HepG2 (cell line): ENCODE data around the gene KRT33A. TPM values are rescaled to one million over a fixed set of nuclear protein-coding genes. Genes with fewer than 3 reads are reported as not detected.

Experiments
- AGO1 ChIP-seq: fragments of 200-400 bp; formaldehyde crosslinking; IDR thresholded peaks from 2 replicates; pipeline ENCODE4 v1.6.1; 2017; ENCODE audit warnings: mild to moderate bottlenecking, low read depth, low read length, moderate library complexity; ENCODE audit not compliant: poor library complexity, severe bottlenecking
- AHR ChIP-seq: IDR thresholded peaks from 2 replicates; pipeline ENCODE4 v1.6.1; 2018; ENCODE audit warnings: missing genetic modification reagents, missing compliant biosample characterization
- ARID5B ChIP-seq: IDR thresholded peaks from 2 replicates; pipeline ENCODE4 v1.4.0; 2020; ENCODE audit warnings: mild to moderate bottlenecking, missing genetic modification reagents
- HIC2 ChIP-seq: sonication (generic); formaldehyde crosslinking; IDR thresholded peaks from 2 replicates; pipeline ENCODE4 v1.9.0; 2022; ENCODE audit warnings: low read depth, missing genetic modification reagents
- KDM3A ChIP-seq: IDR thresholded peaks from 2 replicates; pipeline ENCODE4 v1.6.1; 2018; ENCODE audit warnings: low read depth, missing compliant biosample characterization
- KIAA2018 ChIP-seq: sonication (generic); formaldehyde crosslinking; IDR thresholded peaks from 2 replicates; pipeline ENCODE4 v1.5.0; 2020; ENCODE audit warnings: mild to moderate bottlenecking, missing genetic modification reagents, borderline replicate concordance
- MAFK ChIP-seq, 2 experiments: IDR thresholded peaks in 1 of 2; conservative IDR thresholded peaks in 1 of 2; 2 replicates each; pipeline ENCODE4 v1.6.1; 2011; ENCODE audit warnings: improper control_type of control experiment in 2 of 2, low read length in 2 of 2
- PCBP2 ChIP-seq: fragments of 200-400 bp; formaldehyde crosslinking; optimal IDR thresholded peaks from 2 replicates; pipeline ENCODE3; 2018; ENCODE audit warnings: low read length, low read depth; ENCODE audit not compliant: poor library complexity, severe bottlenecking
- PLSCR1 ChIP-seq: sonication (generic); formaldehyde crosslinking; IDR thresholded peaks from 2 replicates; pipeline ENCODE4 v1.5.0; 2020; ENCODE audit warnings: missing genetic modification reagents, mild to moderate bottlenecking, borderline replicate concordance
- TARDBP ChIP-seq: sonication (generic); formaldehyde crosslinking; IDR thresholded peaks from 2 replicates; pipeline ENCODE4 v1.8.0; 2022; ENCODE audit warnings: mild to moderate bottlenecking, missing genetic modification reagents
- ZNF350 ChIP-seq: sonication (generic); formaldehyde crosslinking; IDR thresholded peaks from 2 replicates; pipeline ENCODE4 v1.4.0; 2020; ENCODE audit warnings: mild to moderate bottlenecking, low read depth, missing genetic modification reagents, borderline replicate concordance
- ZNF556 ChIP-seq: sonication (generic); formaldehyde crosslinking; IDR thresholded peaks from 2 replicates; pipeline ENCODE4 v1.4.0; 2020; ENCODE audit warnings: mild to moderate bottlenecking, missing genetic modification reagents, borderline replicate concordance
- ZNF619 ChIP-seq: sonication (generic); formaldehyde crosslinking; IDR thresholded peaks from 2 replicates; pipeline ENCODE4 v1.4.0; 2020; ENCODE audit warnings: mild to moderate bottlenecking, missing genetic modification reagents
- polyA plus RNA-seq, 8 experiments: library from polyadenylated mRNA; depleted of rRNA in 3 of 8; stranded (reverse) in 7 of 8; unstranded in 1 of 8; fragments of >200 nt; fragmentation: Illumina TruSeq in 4 of 8; extraction: Trizol in 4 of 8; gene quantifications; 2 replicates each; pipeline versions ENCODE4 v1.2.1 to v1.2.3, GENCODE V29; 2011 to 2016; ENCODE audit warnings: low read depth in 4 of 8, missing spikeins in 1 of 8, mixed read lengths in 1 of 8; ENCODE audit not compliant: insufficient read depth in 1 of 8
- total RNA-seq, 5 experiments: library from RNA; depleted of rRNA; stranded (reverse); fragments of >200 nt; fragmentation: Illumina TruSeq; extraction: Trizol; gene quantifications; 2 replicates each; pipeline ENCODE4 v1.2.3, GENCODE V29; 2016; ENCODE audit warnings: low read depth in 1 of 5

KRT33A gene
- total and polyA plus RNA-seq, 2 of the 13 experiments (the other 11 are each of a cell fraction or from before 2014, with no cell fraction given): not detected

- TF ChIP-seq KIAA2018 (CRISPR knock-in tag) (no peak), PLSCR1 (CRISPR knock-in tag) (no peak), MAFK (conservative IDR thresholded peaks at IDR 0.05 in 1 of 2, IDR thresholded peaks at IDR 0.05 in 1 of 2; ENCODE audit: low read length in 2 of 2) (no peak), ZNF556 (CRISPR knock-in tag) (0 out of 2 replicates have a peak, but pooled peaks have one; percentile 35), KDM3A (CRISPR knock-in tag) (no peak), AHR (CRISPR knock-in tag) (no peak), PCBP2 (no peak), ZNF619 (peak; percentile 64; the same call in 1 of the 2 replicates), HIC2 (CRISPR knock-in tag) (no peak), AGO1 (no peak), TARDBP (CRISPR knock-in tag) (no peak), ARID5B (CRISPR knock-in tag) (no peak), ZNF350 (CRISPR knock-in tag) (no peak)
Observed at GRCh38 chr17:41329279-41329948, 21.2 kb downstream of the KRT33A start (continued).
